ENCODE data around the gene AGR2.

Gene AGR2

GRCh38 chr7:16841681-16842080 lies 36.9 kb upstream of the AGR2 start:
- TF ChIP-seq CTCF (IDR thresholded peaks at IDR 0.05), result no peak

DNA sequence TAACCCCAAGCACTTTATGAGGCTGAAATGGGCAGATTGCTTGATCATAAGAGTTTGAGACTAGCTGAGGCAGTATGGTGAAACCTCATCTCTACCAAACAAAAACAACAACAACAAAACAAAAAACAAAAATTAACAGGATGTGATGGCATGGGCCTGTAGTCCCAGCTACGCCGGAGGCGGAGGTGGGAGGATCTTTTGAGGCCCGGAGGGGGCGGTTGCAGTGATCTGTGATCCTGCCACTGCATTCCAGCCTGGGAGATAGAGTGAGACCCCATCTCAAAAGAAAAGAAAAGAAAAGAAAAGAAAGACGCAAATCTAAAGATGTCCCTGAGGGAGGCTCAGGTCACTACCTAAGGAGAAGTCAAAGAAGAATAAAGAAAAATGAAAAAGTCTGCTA lies 35.3 kb upstream of the AGR2 start:
- TF ChIP-seq CTCF (IDR thresholded peaks at IDR 0.05), result no peak

GRCh38 chr7:16839646-16840045 lies 34.8 kb upstream of the AGR2 start:
- no peak for TF ChIP-seq CTCF (IDR thresholded peaks at IDR 0.05)

- TF ChIP-seq CTCF (IDR thresholded peaks at IDR 0.05), result no peak
Observed at GRCh38 chr7:16838891-16839290, 34.1 kb upstream of the AGR2 start.

GRCh38 chr7:16838386-16838785 lies 33.6 kb upstream of the AGR2 start:
- TF ChIP-seq CTCF (IDR thresholded peaks at IDR 0.05), result no peak

- TF ChIP-seq CTCF (IDR thresholded peaks at IDR 0.05), result no peak
Observed at GRCh38 chr7:16836481-16836880, 31.7 kb upstream of the AGR2 start.

DNA sequence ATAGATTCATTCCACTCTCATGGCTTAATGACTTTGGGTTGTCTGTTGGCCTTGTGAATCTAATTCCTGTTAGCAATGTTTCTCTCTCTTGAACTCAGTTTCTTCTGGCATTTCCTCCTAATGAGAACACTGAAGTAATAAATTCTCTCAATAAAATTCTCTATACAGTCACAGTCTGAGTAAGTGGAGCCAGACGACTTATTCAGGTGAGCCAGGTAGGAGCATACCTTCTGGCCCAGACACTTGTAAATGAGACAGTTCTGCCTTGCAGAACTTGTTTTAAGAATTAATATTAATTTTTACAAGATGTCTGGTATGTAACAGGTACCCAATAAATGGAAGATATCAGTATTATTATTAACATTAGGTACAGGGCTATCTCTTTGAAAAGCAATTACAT lies 28.6 kb upstream of the AGR2 start:
- TF ChIP-seq CTCF (IDR thresholded peaks at IDR 0.05), result no peak

DNA sequence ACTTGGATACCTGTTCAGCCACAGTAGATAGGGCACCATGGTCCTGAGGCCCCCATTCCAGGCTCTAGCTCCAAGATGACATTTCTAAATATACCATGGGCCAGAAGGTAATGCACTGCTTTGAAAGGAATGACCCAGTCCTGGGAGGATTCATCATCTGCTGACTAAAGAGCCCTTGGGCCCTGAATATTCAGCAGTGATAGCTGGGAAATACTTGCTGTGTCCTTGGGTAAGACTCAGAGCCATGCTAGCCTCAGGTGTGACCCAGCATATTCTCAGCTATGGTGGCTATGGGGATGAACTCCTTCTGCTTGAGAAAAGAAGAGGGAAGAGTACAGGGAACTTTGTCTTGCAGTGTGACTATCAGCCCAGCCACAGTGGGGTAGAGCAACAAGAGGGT lies 21.3 kb upstream of the AGR2 start:
- TF ChIP-seq CTCF (IDR thresholded peaks at IDR 0.05), result no peak

Measured in LNCAP (cell line).